Psoas muscle (tissue), 8 donors: ENCODE results near the gene GHITM. TPM values are rescaled to one million over a fixed set of nuclear protein-coding genes. Genes with fewer than 3 reads are reported as not detected.

Experiments used
- ATAC-seq, 4 donors: fragments of 200-7000 bp; cut with Tn5 transposase; one replicate each; pipeline ENCODE4 v1.9.1; 2020; ENCODE audit warnings: moderate library complexity in 3 of 4, mild to moderate bottlenecking in 2 of 4
- DNase-seq, 2 donors: peaks; one replicate each; pipeline ENCODE4 v3.0.0-alpha.2; 2020
- H3K27ac ChIP-seq: fragments of 200-600 bp; one replicate; pipeline ENCODE4 v1.8.0; 2022
- H3K27me3 ChIP-seq, 3 donors: fragments of 200-600 bp in 1 of 3; one replicate each; pipeline versions ENCODE4 v1.6.1 to v1.8.0; 2013 to 2022; ENCODE audit warnings: low read length in 2 of 3, mild to moderate bottlenecking in 2 of 3, moderate library complexity in 1 of 3; ENCODE audit not compliant: insufficient read depth in 3 of 3
- H3K36me3 ChIP-seq, 2 donors: fragments of 200-600 bp in 1 of 2; one replicate each; pipeline versions ENCODE4 v1.6.1 to v1.8.0; 2013 to 2022; ENCODE audit warnings: low read depth in 1 of 2, mild to moderate bottlenecking in 1 of 2, moderate library complexity in 1 of 2; ENCODE audit not compliant: insufficient read depth in 1 of 2
- H3K4me1 ChIP-seq: fragments of 200-600 bp; one replicate; pipeline ENCODE4 v1.8.0; 2022
- H3K4me3 ChIP-seq: fragments of 200-600 bp; one replicate; pipeline ENCODE4 v1.8.0; 2022; ENCODE audit warnings: mild to moderate bottlenecking
- H3K9me3 ChIP-seq: fragments of 200-600 bp; one replicate; pipeline ENCODE4 v1.8.0; 2022
- WGBS, 3 donors: extraction: QIAGEN DNeasy Blood & Tissue Kit; methylation state at CpG; one replicate each; pipeline versions ENCODE4 v1.1.6 to v1.1.7; 2013; 5-methylcytosine and 5-hydroxymethylcytosine counted together
- intact Hi-C, 2 donors: fragments of 100-400 bp; cut with DNase I; formaldehyde crosslinking; loops; one replicate each; pipeline versions ENCODE4 v1.11.0 to v1.14.2; 2022
- polyA plus RNA-seq, 3 donors: library from polyadenylated mRNA; stranded (reverse); fragments of 200-250 nt; gene quantifications; one replicate each; pipeline ENCODE4 v1.2.3, GENCODE V29; 2013
- total RNA-seq, 4 donors: library from RNA; stranded (reverse); fragmentation: NEBNext Ultra II Directional in 2 of 4; extraction: Animal tissue kit (Norgen Biotek cat#: 25700) in 2 of 4; gene quantifications; one replicate each; pipeline versions ENCODE4 v1.2.1 to v1.2.4, GENCODE V29; 2021 to 2023
- TF ChIP-seq, protein P1 (sequence below): fragments of 200-600 bp; IDR thresholded peaks from one replicate; pipeline ENCODE4 v1.8.0; 2022; ENCODE audit warnings: antibody characterized with exemption
- donor health status: healthy with polysubstance abuse.
- donor health status: DM: no; HTN: no; CAD: no; lungs with moderate emphysema.
- donor health status: Bipolar disorder and iron deficiency.
- donor health status: healthy.
- donor health status: DM: yes; HTN: yes; CAD: no.
- donor health status: DM: no; HTN: no; CAD: no.
- donor health status: DM: no; HTN: no; CAD: no.
- donor health status: DM: yes; HTN: yes; CAD: no.

The GHITM gene
- total and polyA plus RNA-seq, 7 donors = 230 to 633 (median 265) TPM

GRCh38 chr10:84197643-84198042 is 58.3 kb downstream of the GHITM start:
- no peak for DNase-seq
- intact Hi-C loops = no loop called here
- H3K4me1 ChIP-seq = no peaks in the 10 kb centered on the region
- H3K36me3 ChIP-seq = no peaks in the 10 kb centered on the region
- H3K9me3 ChIP-seq = no peaks in the 10 kb centered on the region
- TF ChIP-seq, protein P1, sequence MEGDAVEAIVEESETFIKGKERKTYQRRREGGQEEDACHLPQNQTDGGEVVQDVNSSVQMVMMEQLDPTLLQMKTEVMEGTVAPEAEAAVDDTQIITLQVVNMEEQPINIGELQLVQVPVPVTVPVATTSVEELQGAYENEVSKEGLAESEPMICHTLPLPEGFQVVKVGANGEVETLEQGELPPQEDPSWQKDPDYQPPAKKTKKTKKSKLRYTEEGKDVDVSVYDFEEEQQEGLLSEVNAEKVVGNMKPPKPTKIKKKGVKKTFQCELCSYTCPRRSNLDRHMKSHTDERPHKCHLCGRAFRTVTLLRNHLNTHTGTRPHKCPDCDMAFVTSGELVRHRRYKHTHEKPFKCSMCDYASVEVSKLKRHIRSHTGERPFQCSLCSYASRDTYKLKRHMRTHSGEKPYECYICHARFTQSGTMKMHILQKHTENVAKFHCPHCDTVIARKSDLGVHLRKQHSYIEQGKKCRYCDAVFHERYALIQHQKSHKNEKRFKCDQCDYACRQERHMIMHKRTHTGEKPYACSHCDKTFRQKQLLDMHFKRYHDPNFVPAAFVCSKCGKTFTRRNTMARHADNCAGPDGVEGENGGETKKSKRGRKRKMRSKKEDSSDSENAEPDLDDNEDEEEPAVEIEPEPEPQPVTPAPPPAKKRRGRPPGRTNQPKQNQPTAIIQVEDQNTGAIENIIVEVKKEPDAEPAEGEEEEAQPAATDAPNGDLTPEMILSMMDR = no peak
- H3K27ac ChIP-seq = no peak overlapping the region
- no peak for ATAC-seq
- H3K4me3 ChIP-seq = no peak overlapping the region
- 77 to 87% (median 83%) methylated on average over 5 of the region's 5 CpGs for WGBS, 3 donors
- peaks cover 0 to 46% (median 18%) of the 10 kb centered on the region in 3 donors for H3K27me3 ChIP-seq

DNA sequence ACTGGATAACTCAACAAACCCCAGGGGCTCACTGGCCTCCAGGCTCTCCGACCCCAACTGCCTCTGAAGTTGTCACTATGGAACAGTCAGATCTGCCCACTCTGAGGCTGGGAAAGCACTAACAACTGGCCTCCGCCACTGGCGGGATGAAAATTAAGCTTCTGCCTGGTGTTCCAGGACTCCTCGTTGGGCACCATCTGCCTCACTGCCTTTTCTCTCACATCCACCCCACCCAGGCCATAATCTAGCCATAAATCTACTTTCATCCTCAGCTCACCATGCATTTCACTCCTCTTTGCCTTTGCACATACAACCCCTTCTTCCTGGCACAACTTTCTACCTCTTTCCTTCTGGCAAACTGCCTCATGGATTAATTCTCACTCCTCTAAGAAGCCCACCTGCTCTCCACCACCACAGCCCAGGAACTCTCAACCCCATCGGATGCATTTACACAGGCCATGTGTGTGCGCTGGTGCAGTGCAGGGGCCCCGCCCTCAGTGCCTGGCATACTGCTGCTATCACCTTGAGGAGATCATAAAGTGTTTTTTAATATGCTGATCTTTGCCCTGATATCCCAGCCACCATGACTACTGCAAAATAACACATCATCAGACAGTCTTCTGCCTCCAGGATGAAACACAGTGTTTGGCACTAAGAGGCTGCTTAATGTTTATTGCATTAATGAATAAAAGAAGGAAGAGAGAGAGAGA is 59.1 kb downstream of the GHITM start:
- 81 to 82% (median 82%) methylated on average over 7 of the region's 7 CpGs for WGBS, 3 donors
- H3K27me3 ChIP-seq = peaks cover 0 to 39% (median 18%) of the 10 kb centered on the region in 3 donors

GRCh38 chr10:84200537-84201243 is 61.4 kb downstream of the GHITM start:
- intact Hi-C loops = no loop called here
- DNase-seq (no peak), ATAC-seq (no peak)
- 67 to 76% (median 75%) methylated on average over 10 to 11 of the region's 11 CpGs for WGBS, 3 donors
- H3K4me1 ChIP-seq = no peaks in the 10 kb centered on the region
- peaks cover 0 to 16% (median 6%) of the 10 kb centered on the region in 3 donors for H3K27me3 ChIP-seq
- no peaks in the 10 kb centered on the region for H3K36me3 ChIP-seq
- H3K9me3 ChIP-seq = no peaks in the 10 kb centered on the region
- TF ChIP-seq, protein P1 = no peak
- no peak overlapping the region for H3K27ac ChIP-seq
- no peak overlapping the region for H3K4me3 ChIP-seq

More for the DNA sequence above, 59.1 kb downstream of the GHITM start:
- intact Hi-C loops = no loop called here
- H3K4me3 ChIP-seq = no peak overlapping the region
- no peaks in the 10 kb centered on the region for H3K36me3 ChIP-seq
- no peaks in the 10 kb centered on the region for H3K4me1 ChIP-seq
- TF ChIP-seq, protein P1 = no peak
- H3K9me3 ChIP-seq = no peaks in the 10 kb centered on the region
- DNase-seq (no peak), ATAC-seq (no peak)
- no peak overlapping the region for H3K27ac ChIP-seq

DNA sequence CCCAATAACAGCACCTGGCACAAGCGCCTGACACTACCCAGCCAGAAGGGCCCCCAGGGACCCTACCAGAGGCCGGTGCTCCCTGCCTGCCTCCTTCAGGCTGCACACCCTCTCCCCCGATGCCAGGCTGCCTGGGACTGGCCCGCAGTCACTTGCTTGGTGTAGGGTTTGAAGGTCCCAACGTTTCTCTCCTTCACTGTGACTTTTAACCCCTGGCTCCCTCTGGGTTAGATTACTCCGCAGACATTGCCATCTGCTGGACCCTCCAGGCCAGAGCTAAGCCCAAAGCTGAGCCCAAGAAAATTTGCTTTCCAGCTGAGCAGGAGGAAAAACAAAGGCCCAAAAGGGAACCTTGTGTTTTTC is 61.9 kb downstream of the GHITM start:
- H3K36me3 ChIP-seq = no peaks in the 10 kb centered on the region
- H3K4me3 ChIP-seq = no peak overlapping the region
- WGBS, 3 donors = 53 to 60% (median 56%) methylated on average over 6 of the region's 6 CpGs
- intact Hi-C loops = no loop called here
- H3K27ac ChIP-seq = no peak overlapping the region
- peaks cover 0 to 11% (median 3%) of the 10 kb centered on the region in 3 donors for H3K27me3 ChIP-seq
- H3K9me3 ChIP-seq = no peaks in the 10 kb centered on the region
- DNase-seq (no peak), ATAC-seq (no peak)
- no peaks in the 10 kb centered on the region for H3K4me1 ChIP-seq
- TF ChIP-seq, protein P1 = no peak
